ENCODE data around the gene CCDC122. TPM values are rescaled to one million over a fixed set of nuclear protein-coding genes. Genes with fewer than 3 reads are reported as not detected.

The CCDC122 gene
- total and polyA plus RNA-seq, 2 of the 8 experiments (the other 6 are each of a cell fraction or from before 2014, with no cell fraction given): 2.9 to 5.8 TPM

DNA sequence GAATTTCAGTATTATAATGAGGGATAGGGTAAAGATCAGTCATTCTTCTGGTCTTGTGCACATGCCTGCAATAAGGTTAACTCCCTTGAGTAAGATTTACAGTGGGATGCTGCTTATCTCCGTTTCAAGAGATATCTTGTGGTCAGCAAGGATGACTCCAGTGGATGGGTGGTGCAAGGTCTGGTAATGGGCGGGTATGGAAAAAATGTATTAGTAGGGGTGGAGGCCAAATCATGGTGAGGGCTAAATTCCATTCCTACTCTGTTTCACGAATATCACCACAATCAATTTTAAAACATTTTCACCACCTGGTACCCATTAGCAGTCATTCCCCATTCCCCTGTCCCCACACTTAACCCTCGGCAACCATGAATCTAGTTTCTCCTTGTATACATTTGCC, 40.6 kb downstream of the CCDC122 start:
- Histone ChIP-seq H2AK5ac (ENCODE audit: low read depth, low read length) (no peak overlapping the region), H3K27me3 (replicated peaks in 1 of 4; ENCODE audit: control insufficient read depth in 3 of 4, extremely low read depth in 1 of 4, insufficient read depth in 3 of 4, low read length in 3 of 4) (no peaks in the 10 kb centered on the region), H3K4me2 (ENCODE audit: insufficient read depth in 1 of 2, low read depth in 2 of 2, low read length in 2 of 2) (no peak overlapping the region), H3K56ac (replicated peaks; ENCODE audit: insufficient read length, low read depth, low read length) (no peak overlapping the region), H3K4me3 (ENCODE audit: extremely low read depth in 1 of 4, insufficient read depth in 2 of 4, low read depth in 3 of 4, low read length in 4 of 4) (no peak overlapping the region), H4K5ac (ENCODE audit: insufficient read length, low read depth, low read length) (no peak overlapping the region), H3K4me1 (replicated peaks in 1 of 4; ENCODE audit: control insufficient read depth in 3 of 4, insufficient read depth in 4 of 4, low read length in 3 of 4) (no peaks in the 10 kb centered on the region), H3K79me1 (ENCODE audit: low read depth, low read length) (no peaks in the 10 kb centered on the region), H2BK120ac (replicated peaks; ENCODE audit: low read depth, low read length) (no peak overlapping the region), H4K91ac (replicated peaks; ENCODE audit: insufficient read length, low read length) (no peak overlapping the region), H2AFZ (ENCODE audit: low read length) (no peak overlapping the region), H3K14ac (ENCODE audit: insufficient read length) (no peak overlapping the region), H3K79me2 (ENCODE audit: control insufficient read depth in 1 of 2, insufficient read depth in 2 of 2, low read length in 2 of 2) (no peaks in the 10 kb centered on the region), H3K9ac (replicated peaks in 1 of 4; ENCODE audit: extremely low read depth in 1 of 4, low read depth in 3 of 4, low read length in 3 of 4) (no peak overlapping the region), H2BK5ac (ENCODE audit: low read depth, low read length) (no peak overlapping the region), H3K18ac (ENCODE audit: extremely low read depth, low read length) (no peak overlapping the region), H3K9me3 (ENCODE audit: insufficient read depth in 2 of 2, low read depth in 1 of 2, low read length in 1 of 2) (no peaks in the 10 kb centered on the region), H3K27ac (ENCODE audit: low read depth, low read length) (no peak overlapping the region), H2BK12ac (ENCODE audit: low read depth, low read length) (no peak overlapping the region), H3K23ac (ENCODE audit: insufficient read length) (no peak overlapping the region), H4K20me1 (replicated peaks in 1 of 2; ENCODE audit: control insufficient read depth in 1 of 2, insufficient read depth in 2 of 2, low read length in 2 of 2) (no peaks in the 10 kb centered on the region), H2BK15ac (ENCODE audit: low read length) (no peak overlapping the region), H3K36me3 (ENCODE audit: control insufficient read depth in 2 of 4, insufficient read depth in 4 of 4, low read length in 3 of 4) (no peaks in the 10 kb centered on the region), H2BK20ac (ENCODE audit: low read length) (no peak overlapping the region), H4K8ac (ENCODE audit: extremely low read depth, insufficient read depth, low read length) (no peak overlapping the region), H3K23me2 (ENCODE audit: low read depth, low read length) (no peaks in the 10 kb centered on the region), H3K4ac (replicated peaks; ENCODE audit: insufficient read length, low read depth, low read length) (no peak overlapping the region)
- no peak for FAIRE-seq
- POLR2A ChIA-PET (ENCODE audit: partially characterized antibody): no interaction called here
- DNase-seq (ENCODE audit: low read depth in 1 of 2, low spot score in 2 of 2): no peak
- TF ChIP-seq CHD1 (IDR thresholded peaks at IDR 0.05; ENCODE audit: low read depth, low read length) (no peak), JUND (IDR thresholded peaks at IDR 0.05; ENCODE audit: low read length) (no peak), TBP (IDR thresholded peaks at IDR 0.05; ENCODE audit: low read depth, low read length) (no peak), SIRT6 (IDR thresholded peaks at IDR 0.05; ENCODE audit: low read length) (no peak), FOSL1 (IDR thresholded peaks at IDR 0.05; ENCODE audit: insufficient read depth, low read depth, low read length) (no peak), RAD21 (IDR thresholded peaks at IDR 0.05 in 1 of 2, conservative IDR thresholded peaks at IDR 0.05 in 1 of 2; ENCODE audit: low read depth in 2 of 2, low read length in 2 of 2) (no peak), SIX5 (IDR thresholded peaks at IDR 0.05; ENCODE audit: low read depth, low read length) (no peak)
- CTCF ChIA-PET (ENCODE audit: partially characterized antibody): no interaction called here
- WGBS, 2 experiments (ENCODE audit: extremely low coverage in 1 of 2, insufficient coverage in 1 of 2, insufficient read length in 1 of 2, insufficient replicate concordance in 2 of 2, low coverage in 1 of 2, low lambda C conversion rate in 2 of 2, missing lambda C conversion rate in 1 of 2): 94% methylated on average over 4 of the region's 4 CpGs; no CpG with 5 or more reads in 1 of the 2 experiments
